CD4-positive, alpha-beta memory T cell (primary cell): ENCODE data around the gene GGCX. TPM values are rescaled to one million over a fixed set of nuclear protein-coding genes. Genes with fewer than 3 reads are reported as not detected.

Experiments used
- CTCF ChIA-PET: fragments of 350-600 bp; sonication (Branson Sonifier 250); formaldehyde crosslinking; loops from one replicate; lab custom pipeline; 2021; ENCODE audit warnings: inconsistent platforms; ENCODE audit not compliant: partially characterized antibody; lab: Charles Lee
- POLR2A ChIA-PET: fragments of 350-600 bp; sonication (Branson Sonifier 250); formaldehyde crosslinking; loops from one replicate; lab custom pipeline; 2021; ENCODE audit not compliant: partially characterized antibody; lab: Charles Lee
- DNase-seq, 5 donors: peaks; one replicate each; pipeline versions ENCODE4 v3.0.0 to v3.0.0-alpha.2; 2020 to 2022; ENCODE audit warnings: mixed read lengths in 1 of 5
- H3K27ac ChIP-seq: one replicate; pipeline ENCODE4 v1.7.0; 2013; ENCODE audit warnings: low read depth, low read length
- H3K27me3 ChIP-seq: 2 replicates; pipeline ENCODE4 v1.7.0; 2013; ENCODE audit warnings: mild to moderate bottlenecking, low read length, moderate library complexity; ENCODE audit not compliant: insufficient read depth
- H3K36me3 ChIP-seq: 2 replicates; pipeline ENCODE4 v1.7.0; 2013; ENCODE audit warnings: mild to moderate bottlenecking, low read length, moderate library complexity; ENCODE audit not compliant: insufficient read depth
- H3K4me1 ChIP-seq: 2 replicates; pipeline ENCODE4 v1.7.0; 2013; ENCODE audit warnings: mild to moderate bottlenecking, low read length, moderate library complexity; ENCODE audit not compliant: insufficient read depth
- H3K4me3 ChIP-seq, 2 donors: one replicate each; pipeline ENCODE4 v1.7.0; 2013; ENCODE audit warnings: low read length in 2 of 2, mild to moderate bottlenecking in 1 of 2
- H3K9me3 ChIP-seq, 2 donors: one replicate each; pipeline ENCODE4 v1.7.0; 2013; ENCODE audit warnings: low read length in 2 of 2, control low read depth in 1 of 2; ENCODE audit not compliant: control insufficient read depth in 1 of 2
- H3K27ac Mint-ChIP-seq, 7 donors: one replicate each; pipeline ENCODE4 v1.8.0; 2020 to 2021; ENCODE audit warnings: mixed read lengths in 7 of 7, mild to moderate bottlenecking in 6 of 7, inconsistent platforms in 3 of 7, moderate library complexity in 3 of 7
- H3K27me3 Mint-ChIP-seq, 2 donors: one replicate each; pipeline ENCODE4 v1.8.0; 2020 to 2021; ENCODE audit warnings: mixed read lengths in 2 of 2
- H3K36me3 Mint-ChIP-seq, 2 donors: one replicate each; pipeline ENCODE4 v1.8.0; 2020 to 2021; ENCODE audit warnings: mixed read lengths in 2 of 2, inconsistent platforms in 1 of 2, mild to moderate bottlenecking in 1 of 2
- H3K4me1 Mint-ChIP-seq, 4 donors: one replicate each; pipeline ENCODE4 v1.8.0; 2020 to 2021; ENCODE audit warnings: mixed read lengths in 4 of 4, mild to moderate bottlenecking in 1 of 4
- H3K4me3 Mint-ChIP-seq, 8 donors: one replicate each; pipeline ENCODE4 v1.8.0; 2020 to 2021; ENCODE audit warnings: mixed read lengths in 8 of 8, mild to moderate bottlenecking in 7 of 8, moderate library complexity in 6 of 8, inconsistent platforms in 3 of 8
- H3K9me3 Mint-ChIP-seq, 8 donors: one replicate each; pipeline ENCODE4 v1.8.0; 2020 to 2021; ENCODE audit warnings: mixed read lengths in 8 of 8, mild to moderate bottlenecking in 5 of 8, inconsistent platforms in 3 of 8, moderate library complexity in 1 of 8
- intact Hi-C: fragments of 100-400 bp; cut with micrococcal nuclease; formaldehyde crosslinking; loops from one replicate; pipeline ENCODE4 v1.15.1; 2023
- polyA plus RNA-seq, 2 donors: library from polyadenylated mRNA; unstranded; fragments of 300-500 nt; fragmentation: Illumina TruSeq; gene quantifications; one replicate each; pipeline ENCODE4 v1.2.3, GENCODE V29; 2021
- total RNA-seq, 2 experiments: library from RNA; stranded (reverse); gene quantifications; one replicate each; pipeline ENCODE4 v1.2.3, GENCODE V29; 2021

The GGCX gene
- total and polyA plus RNA-seq, 4 experiments from 2014 or later: 8.4 to 38.1 (median 19.7) TPM

DNA sequence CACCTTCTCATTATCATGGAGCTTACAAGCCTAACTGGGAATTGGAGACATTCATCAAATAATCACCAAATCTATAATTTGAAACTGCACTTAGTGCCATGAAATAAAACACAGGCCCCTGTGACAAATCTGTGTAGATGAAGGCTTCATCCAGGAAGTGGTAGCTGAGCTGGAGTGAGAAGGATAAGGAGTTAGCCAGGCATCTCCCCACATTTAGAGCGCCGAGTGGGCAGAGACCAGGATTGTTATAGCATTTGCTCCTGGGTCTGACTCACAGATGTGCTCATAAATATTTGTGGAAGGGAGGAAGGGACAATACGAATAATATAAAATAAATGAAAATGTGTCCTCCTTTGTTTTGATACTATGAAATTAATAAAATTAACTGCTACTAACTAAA lies 24.8 kb downstream of the GGCX start:
- H3K9me3 ChIP-seq: no peaks in the 10 kb centered on the region
- H3K4me1 ChIP-seq: peaks cover 28% of the 10 kb centered on the region
- H3K9me3 Mint-ChIP-seq: peaks cover 0 to 3% (median 0%) of the 10 kb centered on the region in 8 donors
- H3K27ac Mint-ChIP-seq: peak overlapping the region in 3 of 7 donors; percentile 33 to 95 (median 57)
- no peaks in the 10 kb centered on the region for H3K27me3 Mint-ChIP-seq
- no peak overlapping the region for H3K4me3 ChIP-seq
- H3K4me3 Mint-ChIP-seq: peak overlapping the region in 2 of 8 donors; percentile 37 to 41
- no peak for DNase-seq
- intact Hi-C loops: no loop called here
- POLR2A ChIA-PET: interaction anchor here (1.5 to 7.2 kb wide), 8 partner anchors 15 to 209 kb away, joined by 3 to 119 read pairs (median 54); partner anchors contain the start of genes ELMOD3, GGCX, RETSAT and RNF181
- H3K36me3 Mint-ChIP-seq: peaks cover 4 to 26% of the 10 kb centered on the region in 2 donors
- H3K36me3 ChIP-seq: peaks cover 3% of the 10 kb centered on the region
- peaks cover 20 to 40% (median 30%) of the 10 kb centered on the region in 4 donors for H3K4me1 Mint-ChIP-seq
- no peaks in the 10 kb centered on the region for H3K27me3 ChIP-seq
- H3K27ac ChIP-seq: no peak overlapping the region
- CTCF ChIA-PET: interaction anchor here (1.3 to 12.4 kb wide), 4 partner anchors 10 to 116 kb away, joined by 3 to 144 read pairs (median 37); partner anchors contain the start of gene SH2D6

DNA sequence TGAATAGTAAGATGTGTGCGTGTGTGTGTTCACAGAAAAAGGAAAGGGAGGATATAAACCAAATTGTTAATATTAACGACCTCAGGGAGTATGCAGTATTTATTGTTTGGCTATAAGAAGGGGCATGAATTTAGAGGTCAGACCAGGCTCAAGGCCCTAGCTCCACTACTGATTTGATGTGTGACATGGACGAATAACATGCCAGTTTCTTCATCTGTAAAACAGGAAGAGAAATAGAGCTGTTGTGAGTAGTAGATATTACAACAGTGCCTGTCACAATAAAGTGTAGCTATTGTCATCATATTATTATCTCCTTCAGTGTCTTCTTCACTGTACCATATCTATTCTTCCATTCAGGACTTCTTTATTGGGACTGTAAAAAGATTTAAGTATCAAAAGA lies 26.4 kb downstream of the GGCX start:
- Histone ChIP-seq H3K4me1 (peaks cover 12% of the 10 kb centered on the region), H3K4me3 (no peak overlapping the region), H3K27ac (no peak overlapping the region), H3K9me3 (no peaks in the 10 kb centered on the region), H3K27me3 (no peaks in the 10 kb centered on the region), H3K36me3 (no peaks in the 10 kb centered on the region)
- intact Hi-C loops: no loop called here
- H3K4me3 Mint-ChIP-seq: no peak overlapping the region
- no peaks in the 10 kb centered on the region for H3K27me3 Mint-ChIP-seq
- DNase-seq: no peak
- peaks cover 0 to 3% (median 0%) of the 10 kb centered on the region in 8 donors for H3K9me3 Mint-ChIP-seq
- ChIA-PET CTCF (interaction anchor here (12.4 kb wide), 1 partner anchor 18 kb away, joined by 144 read pairs; no protein-coding TSS in a partner anchor), POLR2A (interaction anchor here (1.0 to 1.3 kb wide), 2 partner anchors 9 to 116 kb away, joined by 3 to 4 read pairs; partner anchors contain the start of gene SH2D6)
- peaks cover 0 to 11% of the 10 kb centered on the region in 2 donors for H3K36me3 Mint-ChIP-seq
- H3K27ac Mint-ChIP-seq: peak overlapping the region in 1 of 7 donors; percentile 57
- peaks cover 6 to 24% (median 15%) of the 10 kb centered on the region in 4 donors for H3K4me1 Mint-ChIP-seq

DNA sequence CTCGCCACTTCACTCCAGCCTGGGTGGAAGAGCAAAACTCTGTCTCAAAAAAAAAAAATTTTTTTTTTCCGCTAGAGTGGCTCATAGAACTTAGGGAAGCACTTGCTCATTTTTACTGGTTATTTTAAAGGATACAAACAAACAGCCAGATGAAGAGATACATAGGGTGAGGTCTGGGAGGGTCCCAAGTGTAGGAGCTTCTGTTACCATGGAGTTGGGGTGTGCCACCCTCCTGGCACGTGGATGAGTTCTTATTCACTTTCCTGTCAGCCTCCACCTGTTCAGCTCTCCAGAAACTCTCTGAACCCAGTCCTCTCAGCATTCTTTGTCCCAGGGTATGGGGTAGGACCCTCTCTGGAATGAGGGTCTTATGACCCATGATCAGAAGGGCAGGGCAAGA lies 27.2 kb downstream of the GGCX start:
- Mint-ChIP-seq H3K27me3 (peaks cover 0 to under 1% of the 10 kb centered on the region in 2 donors), H3K9me3 (peaks cover 0 to 2% (median 0%) of the 10 kb centered on the region in 8 donors)

DNA sequence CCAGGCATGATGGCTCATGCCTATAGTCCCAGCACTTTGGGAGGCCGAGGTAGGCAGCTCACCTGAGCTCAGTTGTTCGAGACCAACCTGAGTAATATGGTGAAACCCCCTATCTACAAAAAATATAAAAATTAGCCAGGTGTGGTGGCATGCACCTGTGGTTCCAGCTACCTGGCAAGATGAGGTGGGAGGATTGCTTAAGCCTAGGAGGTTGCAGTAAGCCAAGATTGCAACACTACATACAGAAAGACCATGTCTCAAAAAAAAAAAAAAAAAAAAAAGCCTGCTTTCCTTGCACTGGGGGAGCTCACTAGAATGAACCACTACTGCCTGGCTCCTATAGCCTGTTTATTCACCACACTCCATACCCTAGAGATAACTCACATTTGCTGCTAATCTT lies 29.7 kb downstream of the GGCX start:
- intact Hi-C loops: no loop called here
- Mint-ChIP-seq H3K27ac (no peak overlapping the region), H3K27me3 (peaks cover 3 to 4% of the 10 kb centered on the region in 2 donors), H3K4me1 (peaks cover 0 to 4% (median 2%) of the 10 kb centered on the region in 4 donors), H3K36me3 (no peaks in the 10 kb centered on the region), H3K4me3 (no peak overlapping the region), H3K9me3 (no peaks in the 10 kb centered on the region)
- Histone ChIP-seq H3K36me3 (no peaks in the 10 kb centered on the region), H3K4me1 (no peaks in the 10 kb centered on the region), H3K27ac (no peak overlapping the region), H3K9me3 (no peaks in the 10 kb centered on the region), H3K4me3 (no peak overlapping the region), H3K27me3 (no peaks in the 10 kb centered on the region)
- no peak for DNase-seq
- POLR2A ChIA-PET: interaction anchor here (0.6 to 0.7 kb wide), 2 partner anchors 51 to 664 kb away, joined by 3 read pairs; partner anchors contain the start of gene IMMT
- CTCF ChIA-PET: no interaction called here

More for the DNA sequence above, 27.2 kb downstream of the GGCX start:
- Mint-ChIP-seq H3K4me1 (peaks cover 6 to 17% (median 14%) of the 10 kb centered on the region in 4 donors), H3K36me3 (peaks cover 0 to 8% of the 10 kb centered on the region in 2 donors), H3K4me3 (no peak overlapping the region), H3K27ac (peak overlapping the region in 1 of 7 donors; percentile 47)
- Histone ChIP-seq H3K27ac (no peak overlapping the region), H3K9me3 (no peaks in the 10 kb centered on the region), H3K36me3 (no peaks in the 10 kb centered on the region), H3K4me3 (no peak overlapping the region), H3K4me1 (peaks cover 12% of the 10 kb centered on the region), H3K27me3 (no peaks in the 10 kb centered on the region)
- DNase-seq: no peak
- intact Hi-C loops: no loop called here
- CTCF ChIA-PET: interaction anchor here (12.4 kb wide), 1 partner anchor 19 kb away, joined by 144 read pairs; no protein-coding TSS in a partner anchor
- POLR2A ChIA-PET: interaction anchor here (1.0 to 1.3 kb wide), 2 partner anchors 9 to 115 kb away, joined by 3 to 4 read pairs; partner anchors contain the start of gene SH2D6

DNA sequence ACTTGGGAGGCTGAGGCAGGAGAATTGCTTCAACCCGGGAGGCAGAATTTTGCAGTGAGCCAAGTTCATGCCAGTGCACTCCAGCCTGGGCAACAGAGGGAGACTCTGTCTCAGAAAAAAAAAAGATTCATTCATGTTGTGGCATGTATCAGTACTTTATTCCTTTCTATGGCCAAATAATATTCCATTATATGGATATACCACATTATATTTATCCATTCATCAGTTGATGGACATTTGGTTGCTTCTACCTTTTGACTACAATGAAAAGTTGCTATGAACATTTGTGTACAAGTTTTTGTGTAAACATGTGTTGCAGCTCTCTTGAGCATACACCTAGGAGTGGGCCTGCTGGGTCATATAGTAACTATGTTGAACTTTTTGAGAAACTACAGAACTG lies 31.5 kb downstream of the GGCX start:
- no peaks in the 10 kb centered on the region for H3K4me1 Mint-ChIP-seq
- H3K27ac ChIP-seq: no peak overlapping the region
- H3K36me3 Mint-ChIP-seq: no peaks in the 10 kb centered on the region
- H3K4me1 ChIP-seq: no peaks in the 10 kb centered on the region
- intact Hi-C loops: no loop called here
- no peaks in the 10 kb centered on the region for H3K36me3 ChIP-seq
- H3K9me3 Mint-ChIP-seq: no peaks in the 10 kb centered on the region
- H3K27me3 ChIP-seq: no peaks in the 10 kb centered on the region
- ChIA-PET CTCF (interaction anchor here (0.9 kb wide), 1 partner anchor 9 kb away, joined by 3 read pairs; the partner anchor contains the start of gene MAT2A), POLR2A (interaction anchor here (1.8 kb wide), 1 partner anchor 8 kb away, joined by 8 read pairs; the partner anchor contains the start of gene MAT2A)
- H3K27me3 Mint-ChIP-seq: peaks cover 3 to 7% of the 10 kb centered on the region in 2 donors
- no peaks in the 10 kb centered on the region for H3K9me3 ChIP-seq
- DNase-seq: no peak
- H3K27ac Mint-ChIP-seq: no peak overlapping the region
- no peak overlapping the region for H3K4me3 ChIP-seq
- no peak overlapping the region for H3K4me3 Mint-ChIP-seq

DNA sequence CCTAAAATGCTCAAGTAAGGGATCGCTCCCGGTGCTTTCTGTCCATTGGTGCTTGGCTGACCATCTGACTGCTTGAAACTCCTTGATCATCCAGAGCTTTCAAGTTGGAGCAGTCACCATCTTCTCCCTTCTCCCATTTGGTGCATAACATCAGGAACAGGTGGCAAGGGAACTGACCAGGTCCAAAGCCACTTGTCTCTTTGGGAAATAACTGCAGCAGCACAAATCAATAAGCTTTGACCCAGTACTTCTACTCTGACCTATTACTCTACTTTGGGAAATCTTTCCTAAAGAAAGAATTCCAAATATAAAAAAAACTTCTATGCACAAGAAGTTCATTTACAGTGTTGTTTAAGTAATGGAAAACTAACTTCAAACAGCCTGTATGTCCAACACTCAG lies 32.9 kb downstream of the GGCX start:
- H3K36me3 Mint-ChIP-seq: no peaks in the 10 kb centered on the region
- Histone ChIP-seq H3K27me3 (no peaks in the 10 kb centered on the region), H3K4me1 (no peaks in the 10 kb centered on the region), H3K27ac (no peak overlapping the region), H3K9me3 (no peaks in the 10 kb centered on the region), H3K4me3 (no peak overlapping the region), H3K36me3 (no peaks in the 10 kb centered on the region)
- POLR2A ChIA-PET: interaction anchor here (1.8 kb wide), 1 partner anchor 10 kb away, joined by 8 read pairs; the partner anchor contains the start of gene MAT2A
- no peaks in the 10 kb centered on the region for H3K4me1 Mint-ChIP-seq
- peaks cover 3 to 7% of the 10 kb centered on the region in 2 donors for H3K27me3 Mint-ChIP-seq
- no peak overlapping the region for H3K4me3 Mint-ChIP-seq
- CTCF ChIA-PET: no interaction called here
- intact Hi-C loops: no loop called here
- DNase-seq: no peak
- H3K9me3 Mint-ChIP-seq: no peaks in the 10 kb centered on the region
- H3K27ac Mint-ChIP-seq: no peak overlapping the region

DNA sequence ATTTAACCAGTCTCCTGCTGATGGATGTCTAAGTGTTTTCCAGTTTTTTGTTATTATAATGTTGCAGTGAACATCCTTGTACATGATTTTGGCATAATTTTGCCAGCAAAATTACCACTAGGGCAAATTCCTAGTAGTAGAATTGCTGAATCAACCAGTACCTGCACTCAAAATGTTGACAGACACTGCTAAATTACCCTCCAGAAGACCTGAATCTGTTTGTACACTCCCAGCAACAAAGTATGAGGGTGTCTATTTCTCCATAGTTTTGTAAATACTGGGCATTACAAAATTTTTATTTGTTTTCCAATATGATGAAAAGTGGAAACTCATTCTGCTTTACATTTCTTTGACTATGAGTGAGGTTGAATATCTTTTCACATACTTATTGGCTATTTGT lies 33.5 kb downstream of the GGCX start:
- ChIA-PET CTCF (no interaction called here), POLR2A (no interaction called here)
- Mint-ChIP-seq H3K4me1 (no peaks in the 10 kb centered on the region), H3K36me3 (no peaks in the 10 kb centered on the region), H3K4me3 (no peak overlapping the region), H3K9me3 (no peaks in the 10 kb centered on the region), H3K27me3 (peaks cover 3 to 7% of the 10 kb centered on the region in 2 donors), H3K27ac (no peak overlapping the region)
- H3K4me1 ChIP-seq: no peaks in the 10 kb centered on the region
- intact Hi-C loops: no loop called here
- H3K4me3 ChIP-seq: no peak overlapping the region
- H3K27ac ChIP-seq: no peak overlapping the region
- no peaks in the 10 kb centered on the region for H3K36me3 ChIP-seq
- no peaks in the 10 kb centered on the region for H3K9me3 ChIP-seq
- DNase-seq: no peak
- H3K27me3 ChIP-seq: no peaks in the 10 kb centered on the region
